Right lobe of liver (tissue), 4 donors: Measurements from ENCODE around the gene AGK.

Experiments
- CTCF ChIP-seq, 4 donors: fragments of 200-600 bp in 3 of 4; fragments of 450-650 bp in 1 of 4; IDR thresholded peaks; one replicate each; pipeline versions ENCODE4 v1.5.1 to v1.8.0; 2016 to 2022; ENCODE audit warnings: antibody characterized with exemption in 4 of 4, mild to moderate bottlenecking in 2 of 4
- POLR2A ChIP-seq: fragments of 450-650 bp; IDR thresholded peaks from one replicate; pipeline ENCODE4 v1.6.1; 2017; ENCODE audit warnings: antibody characterized with exemption, mild to moderate bottlenecking
- donor health status: DM: no; HTN: no; CAD: no.
- donor health status: DM: no; HTN: no; CAD: no.
- donor health status: DM: no; HTN: yes; CAD: no.

GRCh38 chr7:141575654-141576448 is 24.6 kb downstream of the AGK start:
- TF ChIP-seq CTCF (IDR thresholded peaks at IDR 0.05) (no peak), POLR2A (no peak)
